ENCODE measurements around the gene SRBD1. TPM values are rescaled to one million over a fixed set of nuclear protein-coding genes. Genes with fewer than 3 reads are reported as not detected.
A peak's percentile ranks its signal among the peaks of the same experiment; 100 is the strongest.

SRBD1 gene
- polyA plus RNA-seq, 1 donor, result 10.7 TPM

- DNase-seq, result no peak
- no peaks in the 10 kb centered on the region for H3K4me1 ChIP-seq (ENCODE audit: control insufficient read depth, insufficient read depth, low read length)
Measured at GRCh38 chr2:45403036-45403435, 208.0 kb downstream of the SRBD1 start.

DNA sequence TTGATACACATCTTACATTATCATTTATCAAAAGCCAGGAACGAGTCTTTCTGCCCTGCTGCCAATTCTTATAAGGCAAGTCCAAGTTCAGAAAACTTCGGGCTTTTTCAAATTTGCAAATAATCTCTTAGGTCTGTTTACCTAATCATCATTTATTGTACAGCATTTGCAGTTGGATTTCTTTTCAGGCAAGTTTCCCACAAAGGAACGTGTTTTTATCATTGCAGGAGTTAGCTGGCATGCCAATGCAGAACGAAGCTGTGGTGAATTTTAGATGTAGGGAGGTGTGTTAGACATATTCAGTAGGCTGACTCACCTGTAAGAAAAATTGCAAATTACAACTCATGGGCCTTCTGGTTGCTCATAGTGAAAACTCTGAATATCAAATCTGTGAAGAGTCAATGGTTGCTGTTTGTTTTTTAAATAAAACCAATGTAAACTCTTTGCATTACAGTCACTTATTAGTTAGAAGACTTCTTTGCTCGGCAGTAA, 209.6 kb downstream of the SRBD1 start:
- Histone ChIP-seq H3K27ac (ENCODE audit: low read length) (no peak overlapping the region), H3K27me3 (ENCODE audit: control insufficient read depth, insufficient read depth, low read length) (no peaks in the 10 kb centered on the region), H3K9me3 (ENCODE audit: control insufficient read depth, low read depth, low read length) (no peaks in the 10 kb centered on the region), H3K36me3 (ENCODE audit: control insufficient read depth, insufficient read depth, low read length) (no peaks in the 10 kb centered on the region), H3K4me1 (ENCODE audit: control insufficient read depth, insufficient read depth, low read length) (no peaks in the 10 kb centered on the region), H3K4me3 (ENCODE audit: low read length) (no peak overlapping the region)
- no peak for DNase-seq
- WGBS (ENCODE audit: insufficient coverage, low lambda C conversion rate), result 83% methylated on average over 1 of the region's 5 CpGs

More at GRCh38 chr2:45403036-45403435, 208.0 kb downstream of the SRBD1 start:
- Histone ChIP-seq H3K9me3 (ENCODE audit: control insufficient read depth, low read depth, low read length) (no peaks in the 10 kb centered on the region), H3K36me3 (ENCODE audit: control insufficient read depth, insufficient read depth, low read length) (no peaks in the 10 kb centered on the region), H3K4me3 (ENCODE audit: low read length) (no peak overlapping the region), H3K27me3 (ENCODE audit: control insufficient read depth, insufficient read depth, low read length) (no peaks in the 10 kb centered on the region), H3K27ac (ENCODE audit: low read length) (no peak overlapping the region)

- WGBS (ENCODE audit: insufficient coverage, low lambda C conversion rate), result 100% methylated on average over 2 of the region's 3 CpGs
- no peaks in the 10 kb centered on the region for H3K36me3 ChIP-seq (ENCODE audit: control insufficient read depth, insufficient read depth, low read length)
- H3K27ac ChIP-seq (ENCODE audit: low read length), result no peak overlapping the region
- no peaks in the 10 kb centered on the region for H3K4me1 ChIP-seq (ENCODE audit: control insufficient read depth, insufficient read depth, low read length)
- DNase-seq, result no peak
- H3K4me3 ChIP-seq (ENCODE audit: low read length), result no peak overlapping the region
- H3K9me3 ChIP-seq (ENCODE audit: control insufficient read depth, low read depth, low read length), result no peaks in the 10 kb centered on the region
- H3K27me3 ChIP-seq (ENCODE audit: control insufficient read depth, insufficient read depth, low read length), result no peaks in the 10 kb centered on the region
Measured at GRCh38 chr2:45399040-45399784, 211.9 kb downstream of the SRBD1 start.

GRCh38 chr2:45397292-45397691, 213.8 kb downstream of the SRBD1 start:
- Histone ChIP-seq H3K4me3 (ENCODE audit: low read length) (no peak overlapping the region), H3K27ac (ENCODE audit: low read length) (no peak overlapping the region), H3K27me3 (ENCODE audit: control insufficient read depth, insufficient read depth, low read length) (no peaks in the 10 kb centered on the region), H3K9me3 (ENCODE audit: control insufficient read depth, low read depth, low read length) (no peaks in the 10 kb centered on the region), H3K36me3 (ENCODE audit: control insufficient read depth, insufficient read depth, low read length) (no peaks in the 10 kb centered on the region), H3K4me1 (ENCODE audit: control insufficient read depth, insufficient read depth, low read length) (no peaks in the 10 kb centered on the region)
- no peak for DNase-seq
- WGBS (ENCODE audit: insufficient coverage, low lambda C conversion rate), result no CpG with 5 or more reads among the region's 1 CpG

DNA sequence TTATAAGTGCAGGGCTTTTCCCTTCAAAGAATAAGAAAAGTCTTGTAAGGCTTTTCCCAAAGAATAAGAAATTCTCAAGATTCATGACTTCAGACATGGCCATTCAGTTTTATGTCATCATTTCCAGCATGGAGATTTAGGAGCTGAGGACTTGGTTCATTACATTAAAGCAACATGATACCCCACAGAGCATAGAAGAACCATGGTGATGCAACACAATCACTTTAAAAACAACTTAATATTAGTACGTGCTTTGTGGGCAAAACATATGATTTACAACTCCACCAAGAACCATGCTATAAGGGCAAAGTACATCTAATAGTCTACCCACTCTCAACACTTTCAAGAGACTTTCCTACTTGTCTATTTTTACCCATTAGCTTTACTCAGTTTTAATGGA, 214.4 kb downstream of the SRBD1 start:
- no peaks in the 10 kb centered on the region for H3K27me3 ChIP-seq (ENCODE audit: control insufficient read depth, insufficient read depth, low read length)
- no peaks in the 10 kb centered on the region for H3K9me3 ChIP-seq (ENCODE audit: control insufficient read depth, low read depth, low read length)
- H3K4me3 ChIP-seq (ENCODE audit: low read length), result no peak overlapping the region
- no CpG with 5 or more reads among the region's 1 CpG for WGBS (ENCODE audit: insufficient coverage, low lambda C conversion rate)
- no peak overlapping the region for H3K27ac ChIP-seq (ENCODE audit: low read length)
- H3K36me3 ChIP-seq (ENCODE audit: control insufficient read depth, insufficient read depth, low read length), result no peaks in the 10 kb centered on the region
- H3K4me1 ChIP-seq (ENCODE audit: control insufficient read depth, insufficient read depth, low read length), result no peaks in the 10 kb centered on the region
- peak in 1 of 2 donors; percentile 5 for DNase-seq

DNA sequence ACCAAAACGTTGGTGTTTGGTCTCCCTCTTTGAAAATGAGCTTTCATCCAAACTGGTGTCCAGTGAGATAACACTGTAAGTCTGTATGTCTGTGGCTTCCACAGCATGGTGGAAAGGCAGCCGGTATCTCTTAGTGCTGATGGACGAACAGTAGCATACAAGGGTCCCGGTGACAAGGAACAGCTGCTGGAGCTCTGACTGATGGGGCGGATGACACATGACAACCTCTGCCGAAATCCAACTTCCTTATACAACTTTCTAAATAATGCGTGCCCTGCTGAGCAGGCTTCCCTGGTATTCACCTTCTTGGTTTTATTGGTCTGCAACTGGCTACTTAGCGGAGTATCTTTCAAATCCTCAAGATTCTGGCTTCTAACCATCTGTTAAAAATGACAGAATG, 216.2 kb downstream of the SRBD1 start:
- no peaks in the 10 kb centered on the region for H3K36me3 ChIP-seq (ENCODE audit: control insufficient read depth, insufficient read depth, low read length)
- DNase-seq, result no peak
- no peaks in the 10 kb centered on the region for H3K27me3 ChIP-seq (ENCODE audit: control insufficient read depth, insufficient read depth, low read length)
- H3K9me3 ChIP-seq (ENCODE audit: control insufficient read depth, low read depth, low read length), result no peaks in the 10 kb centered on the region
- WGBS (ENCODE audit: insufficient coverage, low lambda C conversion rate), result 100% methylated on average over 1 of the region's 8 CpGs
- no peak overlapping the region for H3K4me3 ChIP-seq (ENCODE audit: low read length)
- H3K27ac ChIP-seq (ENCODE audit: low read length), result no peak overlapping the region
- H3K4me1 ChIP-seq (ENCODE audit: control insufficient read depth, insufficient read depth, low read length), result no peaks in the 10 kb centered on the region

DNA sequence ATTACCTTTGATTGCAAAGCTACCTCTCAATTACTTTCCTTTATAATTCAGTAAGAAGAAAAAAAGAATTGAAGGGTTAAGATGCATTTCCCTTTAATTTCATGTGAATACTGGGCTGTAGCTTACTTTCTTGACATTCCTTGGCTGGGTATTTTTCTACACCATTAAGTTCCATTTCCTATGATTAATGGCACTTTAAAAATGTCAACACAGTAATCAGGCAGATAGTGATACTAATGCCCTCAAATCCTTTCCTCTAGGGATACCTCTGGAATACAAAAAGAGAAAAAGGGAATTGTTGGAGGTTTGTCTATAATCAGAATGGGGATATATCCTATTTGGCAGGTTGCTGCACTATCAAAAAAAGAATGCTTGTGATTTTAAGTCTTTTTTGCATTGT, 216.9 kb downstream of the SRBD1 start:
- Histone ChIP-seq H3K27ac (ENCODE audit: low read length) (no peak overlapping the region), H3K4me3 (ENCODE audit: low read length) (no peak overlapping the region), H3K36me3 (ENCODE audit: control insufficient read depth, insufficient read depth, low read length) (peaks cover 2% of the 10 kb centered on the region), H3K27me3 (ENCODE audit: control insufficient read depth, insufficient read depth, low read length) (no peaks in the 10 kb centered on the region), H3K9me3 (ENCODE audit: control insufficient read depth, low read depth, low read length) (no peaks in the 10 kb centered on the region), H3K4me1 (ENCODE audit: control insufficient read depth, insufficient read depth, low read length) (no peaks in the 10 kb centered on the region)
- no peak for DNase-seq

- Histone ChIP-seq H3K9me3 (ENCODE audit: control insufficient read depth, low read depth, low read length) (no peaks in the 10 kb centered on the region), H3K4me1 (ENCODE audit: control insufficient read depth, insufficient read depth, low read length) (no peaks in the 10 kb centered on the region), H3K27me3 (ENCODE audit: control insufficient read depth, insufficient read depth, low read length) (no peaks in the 10 kb centered on the region), H3K27ac (ENCODE audit: low read length) (no peak overlapping the region), H3K4me3 (ENCODE audit: low read length) (no peak overlapping the region), H3K36me3 (ENCODE audit: control insufficient read depth, insufficient read depth, low read length) (peaks cover 8% of the 10 kb centered on the region)
- DNase-seq, result no peak
Measured at GRCh38 chr2:45391866-45392265, 219.2 kb downstream of the SRBD1 start.

DNA sequence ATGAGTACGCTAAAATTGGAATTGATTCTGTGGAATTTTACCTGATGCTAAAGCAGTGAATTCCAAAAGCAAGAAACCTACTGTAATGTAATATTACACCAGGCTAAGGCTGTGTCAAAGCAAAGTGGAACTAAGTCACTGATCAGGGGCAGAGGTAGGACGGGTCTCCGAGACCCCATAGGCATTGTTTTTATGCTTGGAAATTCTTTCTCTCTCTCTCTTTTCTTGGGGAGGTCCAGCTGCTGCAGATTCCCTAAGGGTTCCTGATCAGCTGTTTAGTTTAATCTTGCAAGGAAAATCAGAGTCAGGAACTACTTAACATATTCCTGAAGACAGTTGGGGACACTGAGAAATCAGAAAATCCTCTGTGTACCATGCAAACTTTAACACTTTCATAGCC, 220.2 kb downstream of the SRBD1 start:
- Histone ChIP-seq H3K9me3 (ENCODE audit: control insufficient read depth, low read depth, low read length) (no peaks in the 10 kb centered on the region), H3K4me3 (ENCODE audit: low read length) (no peak overlapping the region), H3K36me3 (ENCODE audit: control insufficient read depth, insufficient read depth, low read length) (peaks cover 8% of the 10 kb centered on the region), H3K27me3 (ENCODE audit: control insufficient read depth, insufficient read depth, low read length) (no peaks in the 10 kb centered on the region), H3K4me1 (ENCODE audit: control insufficient read depth, insufficient read depth, low read length) (no peaks in the 10 kb centered on the region), H3K27ac (ENCODE audit: low read length) (no peak overlapping the region)
- DNase-seq, result no peak
- 100% methylated on average over 1 of the region's 3 CpGs for WGBS (ENCODE audit: insufficient coverage, low lambda C conversion rate)

DNA sequence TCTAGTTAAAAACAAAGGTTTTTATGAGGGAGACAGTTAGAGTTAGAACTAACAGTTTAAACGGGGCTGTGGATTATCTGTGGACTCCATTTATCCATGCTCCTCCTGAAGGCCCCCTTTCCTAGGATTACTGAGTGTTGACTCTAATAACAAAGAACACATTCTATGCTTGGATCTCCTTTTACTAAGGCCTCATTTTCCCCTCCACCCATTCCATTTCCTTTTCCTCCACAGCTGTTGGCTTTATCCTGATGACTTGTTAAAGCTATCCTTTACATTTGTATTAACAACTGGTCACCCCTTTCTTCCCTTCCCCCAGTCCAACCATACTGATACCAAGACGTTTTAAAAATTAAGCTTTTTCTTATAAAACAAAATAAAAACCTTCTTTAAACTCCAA, 220.6 kb downstream of the SRBD1 start:
- WGBS (ENCODE audit: insufficient coverage, low lambda C conversion rate), result no CpG with 5 or more reads among the region's 2 CpGs
- DNase-seq, result no peak
- H3K9me3 ChIP-seq (ENCODE audit: control insufficient read depth, low read depth, low read length), result no peaks in the 10 kb centered on the region
- no peak overlapping the region for H3K27ac ChIP-seq (ENCODE audit: low read length)
- H3K27me3 ChIP-seq (ENCODE audit: control insufficient read depth, insufficient read depth, low read length), result no peaks in the 10 kb centered on the region
- peaks cover 8% of the 10 kb centered on the region for H3K36me3 ChIP-seq (ENCODE audit: control insufficient read depth, insufficient read depth, low read length)
- H3K4me3 ChIP-seq (ENCODE audit: low read length), result no peak overlapping the region
- H3K4me1 ChIP-seq (ENCODE audit: control insufficient read depth, insufficient read depth, low read length), result no peaks in the 10 kb centered on the region

DNA sequence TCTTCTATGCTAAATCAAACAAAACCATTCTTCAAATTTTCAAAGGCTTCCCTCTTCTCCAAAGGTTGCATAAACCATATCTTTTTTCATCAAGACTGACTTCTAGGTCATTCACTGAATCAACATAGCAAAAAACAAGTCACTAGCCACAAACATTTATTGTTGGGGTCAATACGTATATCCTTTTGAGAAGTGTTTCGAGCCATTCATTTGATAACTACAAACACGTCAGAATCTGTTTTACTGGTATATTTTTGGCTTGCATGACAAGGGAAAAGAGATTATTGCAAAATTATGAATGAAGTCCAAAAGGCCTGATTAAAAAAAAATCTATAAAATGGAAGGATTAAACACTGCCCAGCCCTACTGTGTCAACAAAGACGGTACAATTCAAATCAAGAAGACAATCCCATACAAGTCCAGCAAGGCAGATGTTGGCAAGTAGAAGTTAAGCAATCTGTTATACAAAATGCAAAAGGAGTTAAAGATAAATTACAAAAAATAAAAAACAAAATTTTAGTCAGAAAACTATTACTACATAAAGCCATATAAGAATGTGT, 222.4 kb downstream of the SRBD1 start:
- DNase-seq, result no peak
- H3K4me1 ChIP-seq (ENCODE audit: control insufficient read depth, insufficient read depth, low read length), result no peaks in the 10 kb centered on the region
- H3K36me3 ChIP-seq (ENCODE audit: control insufficient read depth, insufficient read depth, low read length), result peaks cover 8% of the 10 kb centered on the region
- no peak overlapping the region for H3K27ac ChIP-seq (ENCODE audit: low read length)
- H3K27me3 ChIP-seq (ENCODE audit: control insufficient read depth, insufficient read depth, low read length), result no peaks in the 10 kb centered on the region
- 100% methylated on average over 1 of the region's 4 CpGs for WGBS (ENCODE audit: insufficient coverage, low lambda C conversion rate)
- no peak overlapping the region for H3K4me3 ChIP-seq (ENCODE audit: low read length)
- H3K9me3 ChIP-seq (ENCODE audit: control insufficient read depth, low read depth, low read length), result no peaks in the 10 kb centered on the region
